Common myeloid progenitor, CD34-positive (primary cell): Measurements from ENCODE around the gene KICS2.

Experiments
- CTCF ChIA-PET: fragments of 350-600 bp; sonication (Branson Sonifier 250); formaldehyde crosslinking; loops from one replicate; lab custom pipeline; 2021; ENCODE audit warnings: antibody characterized with exemption; lab: Charles Lee
- POLR2A ChIA-PET: fragments of 350-600 bp; sonication (Branson Sonifier 250); formaldehyde crosslinking; loops from one replicate; lab custom pipeline; 2021; ENCODE audit warnings: antibody characterized with exemption; lab: Charles Lee
- DNase-seq, 3 donors: peaks; one replicate each; pipeline versions ENCODE4 v3.0.0 to v3.0.0-alpha.2; 2013
- H3K27ac ChIP-seq, 2 experiments: 1 replicate in 1 of 2; 2 replicates in 1 of 2; pipeline ENCODE4 v1.7.0; 2013; ENCODE audit warnings: inconsistent platforms in 2 of 2, low read length in 2 of 2, mild to moderate bottlenecking in 2 of 2, low read depth in 1 of 2, moderate library complexity in 1 of 2; ENCODE audit not compliant: severe bottlenecking in 2 of 2, insufficient read depth in 1 of 2, poor library complexity in 1 of 2
- H3K27me3 ChIP-seq, 5 experiments: replicated peaks in 2 of 5; 1 replicate in 3 of 5; 2 replicates in 2 of 5; pipeline versions ENCODE4 v1.6.1 to v1.7.0; 2013; ENCODE audit warnings: low read length in 4 of 5, mild to moderate bottlenecking in 2 of 5, moderate library complexity in 2 of 5, inconsistent platforms in 1 of 5; ENCODE audit not compliant: insufficient read depth in 5 of 5, control insufficient read depth in 4 of 5
- H3K36me3 ChIP-seq, 4 experiments: 1 replicate in 2 of 4; 2 replicates in 2 of 4; pipeline versions ENCODE4 v1.6.1 to v1.7.0; 2013; ENCODE audit warnings: low read length in 3 of 4, control low read depth in 1 of 4, mild to moderate bottlenecking in 1 of 4; ENCODE audit not compliant: control insufficient read depth in 4 of 4, insufficient read depth in 4 of 4
- H3K4me1 ChIP-seq, 4 experiments: 1 replicate in 3 of 4; 2 replicates in 1 of 4; pipeline versions ENCODE4 v1.6.1 to v1.7.1; 2013; ENCODE audit warnings: low read length in 3 of 4, mild to moderate bottlenecking in 3 of 4, control low read depth in 1 of 4, inconsistent platforms in 1 of 4, moderate library complexity in 1 of 4; ENCODE audit not compliant: control insufficient read depth in 4 of 4, insufficient read depth in 4 of 4; ENCODE audit errors: control extremely low read depth in 1 of 4
- H3K4me3 ChIP-seq, 7 experiments: 1 replicate in 4 of 7; 2 replicates in 3 of 7; pipeline versions ENCODE4 v1.5.1 to v1.7.0; 2013; ENCODE audit warnings: mild to moderate bottlenecking in 7 of 7, low read length in 6 of 7, moderate library complexity in 6 of 7, inconsistent platforms in 2 of 7, low read depth in 2 of 7, control low read depth in 1 of 7; ENCODE audit not compliant: insufficient read depth in 4 of 7, control insufficient read depth in 1 of 7; ENCODE audit errors: extremely low read depth in 1 of 7
- H3K9me3 ChIP-seq, 5 experiments: 1 replicate in 4 of 5; 2 replicates in 1 of 5; pipeline versions ENCODE4 v1.6.1 to v1.7.1; 2013; ENCODE audit warnings: low read length in 4 of 5, mild to moderate bottlenecking in 2 of 5, inconsistent platforms in 1 of 5, low read depth in 1 of 5, moderate library complexity in 1 of 5; ENCODE audit not compliant: control insufficient read depth in 4 of 5, insufficient read depth in 2 of 5; ENCODE audit errors: control extremely low read depth in 1 of 5
- WGBS: methylation state at CpG from one replicate; pipeline ENCODE4 v1.1.5; 2013; ENCODE audit not compliant: insufficient coverage; 5-methylcytosine and 5-hydroxymethylcytosine counted together

KICS2 gene

DNA sequence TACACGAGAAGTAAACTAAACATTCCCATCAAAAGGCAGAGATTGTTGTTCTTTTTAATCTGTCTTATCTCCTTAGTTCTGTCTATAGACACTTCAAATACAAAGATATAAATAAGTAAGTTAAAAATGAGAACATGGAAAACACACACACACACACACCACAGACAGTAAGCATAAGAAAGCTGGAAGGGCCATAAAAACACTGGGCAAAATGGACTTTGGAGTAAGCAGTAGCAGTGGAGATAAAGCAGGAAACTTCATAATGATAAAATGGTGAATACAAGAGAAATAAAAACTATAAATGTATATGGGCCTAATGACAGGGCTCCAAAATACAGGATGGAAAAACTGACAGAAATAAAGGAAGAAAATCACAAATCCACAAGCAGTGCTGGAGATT, 32.6 kb downstream of the KICS2 start:
- POLR2A ChIA-PET: no interaction called here
- CTCF ChIA-PET: no interaction called here
- Histone ChIP-seq H3K4me1 (no peaks in the 10 kb centered on the region), H3K4me3 (no peak overlapping the region), H3K36me3 (peaks cover 7 to 23% (median 15%) of the 10 kb centered on the region in 4 experiments), H3K27ac (no peak overlapping the region), H3K27me3 (no peaks in the 10 kb centered on the region), H3K9me3 (no peaks in the 10 kb centered on the region)
- no CpG with 5 or more reads among the region's 1 CpG for WGBS
- DNase-seq: no peak

DNA sequence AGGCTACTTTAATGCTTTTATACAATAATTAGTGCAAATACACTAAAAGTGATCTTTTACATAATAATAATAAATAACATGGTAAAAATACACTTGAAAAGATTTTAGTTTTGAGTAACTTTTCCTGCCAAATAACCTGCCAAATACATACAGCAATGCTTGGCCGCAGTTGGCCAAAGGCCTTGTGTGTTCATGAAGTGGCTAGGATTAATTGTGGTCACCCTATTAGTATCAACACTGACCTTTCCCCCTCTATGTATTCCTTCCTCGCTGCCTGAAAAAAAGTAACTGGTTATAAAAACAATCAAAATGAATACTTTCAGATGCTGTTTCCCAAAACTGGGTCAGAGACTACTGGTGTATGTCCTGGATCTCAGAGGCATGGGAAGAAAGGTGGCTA, 34.3 kb downstream of the KICS2 start:
- Histone ChIP-seq H3K9me3 (no peaks in the 10 kb centered on the region), H3K4me1 (no peaks in the 10 kb centered on the region), H3K4me3 (no peak overlapping the region), H3K27ac (no peak overlapping the region), H3K36me3 (peaks cover 0 to 14% (median 4%) of the 10 kb centered on the region in 4 experiments), H3K27me3 (no peaks in the 10 kb centered on the region)
- POLR2A ChIA-PET: no interaction called here
- CTCF ChIA-PET: no interaction called here
- no peak for DNase-seq
- 100% methylated on average over 1 of the region's 2 CpGs for WGBS

DNA sequence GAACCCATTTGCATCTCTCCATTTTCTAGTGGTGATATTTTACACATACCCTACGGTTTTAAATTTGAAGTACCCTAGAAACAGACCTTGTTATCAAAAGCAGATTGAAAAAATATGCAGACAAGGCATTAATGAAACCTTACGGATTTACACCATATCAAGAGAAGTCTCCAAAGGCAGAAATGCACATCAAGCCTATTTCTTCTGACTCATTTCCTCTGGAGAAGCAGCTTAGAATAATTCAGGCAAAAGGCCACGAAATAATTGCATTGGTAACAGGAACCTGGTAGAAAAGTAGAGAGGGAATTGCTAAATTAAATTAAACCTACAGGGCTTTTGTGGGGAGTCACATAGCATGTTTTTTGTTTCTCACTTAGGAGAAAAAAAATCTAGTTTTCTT, 34.7 kb downstream of the KICS2 start:
- ChIA-PET CTCF (no interaction called here), POLR2A (no interaction called here)
- peak in 2 of 3 donors; percentile 25 to 42 for DNase-seq

GRCh38 chr12:64186789-64187188, 35.3 kb downstream of the KICS2 start:
- H3K4me3 ChIP-seq: no peak overlapping the region
- no peaks in the 10 kb centered on the region for H3K4me1 ChIP-seq
- peaks cover 0 to 4% (median 0%) of the 10 kb centered on the region in 4 experiments for H3K36me3 ChIP-seq
- H3K27me3 ChIP-seq: no peaks in the 10 kb centered on the region
- POLR2A ChIA-PET: no interaction called here
- H3K27ac ChIP-seq: no peak overlapping the region
- CTCF ChIA-PET: no interaction called here
- no CpG with 5 or more reads among the region's 2 CpGs for WGBS
- DNase-seq: no peak
- H3K9me3 ChIP-seq: no peaks in the 10 kb centered on the region

More for the DNA sequence above, 34.7 kb downstream of the KICS2 start:
- Histone ChIP-seq H3K27ac (no peak overlapping the region), H3K27me3 (no peaks in the 10 kb centered on the region), H3K9me3 (no peaks in the 10 kb centered on the region), H3K36me3 (peaks cover 0 to 9% (median 2%) of the 10 kb centered on the region in 4 experiments), H3K4me3 (no peak overlapping the region), H3K4me1 (no peaks in the 10 kb centered on the region)
- WGBS: 86% methylated on average over 1 of the region's 3 CpGs

DNA sequence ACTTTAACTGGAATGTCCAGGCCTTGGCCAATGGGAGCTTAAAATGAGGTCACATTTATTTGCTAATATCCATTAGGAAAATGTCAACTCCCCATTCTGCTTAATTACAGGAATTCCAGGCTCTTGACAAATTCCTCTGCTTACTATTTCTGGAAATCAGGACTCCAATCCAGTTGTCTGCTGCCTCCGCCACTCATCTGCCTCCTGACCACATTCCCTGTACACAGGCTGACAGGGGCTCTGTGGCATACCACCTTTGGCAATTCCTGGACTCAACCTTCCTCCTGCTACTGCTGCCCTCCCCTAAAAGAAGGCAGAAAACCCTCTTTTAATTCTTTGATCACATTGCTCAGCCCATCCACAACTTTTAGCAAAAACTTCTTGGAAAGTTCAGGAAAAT, 37.9 kb downstream of the KICS2 start:
- Histone ChIP-seq H3K36me3 (no peaks in the 10 kb centered on the region), H3K4me3 (no peak overlapping the region), H3K27ac (no peak overlapping the region), H3K27me3 (no peaks in the 10 kb centered on the region), H3K9me3 (no peaks in the 10 kb centered on the region), H3K4me1 (no peaks in the 10 kb centered on the region)
- ChIA-PET POLR2A (no interaction called here), CTCF (no interaction called here)
- DNase-seq: no peak
- 100% methylated on average over 1 of the region's 1 CpG for WGBS

GRCh38 chr12:64181430-64182291, 40.4 kb downstream of the KICS2 start:
- Histone ChIP-seq H3K27ac (no peak overlapping the region), H3K9me3 (no peaks in the 10 kb centered on the region), H3K36me3 (no peaks in the 10 kb centered on the region), H3K4me3 (no peak overlapping the region), H3K27me3 (no peaks in the 10 kb centered on the region), H3K4me1 (no peaks in the 10 kb centered on the region)
- ChIA-PET CTCF (interaction anchor here (0.7 to 1.3 kb wide), 4 partner anchors 37 to 338 kb away, joined by 3 read pairs; partner anchors contain the start of gene SRGAP1), POLR2A (no interaction called here)
- WGBS: 59% methylated on average over 3 of the region's 3 CpGs
- peak in 2 of 3 donors; percentile 5 to 6 for DNase-seq

DNA sequence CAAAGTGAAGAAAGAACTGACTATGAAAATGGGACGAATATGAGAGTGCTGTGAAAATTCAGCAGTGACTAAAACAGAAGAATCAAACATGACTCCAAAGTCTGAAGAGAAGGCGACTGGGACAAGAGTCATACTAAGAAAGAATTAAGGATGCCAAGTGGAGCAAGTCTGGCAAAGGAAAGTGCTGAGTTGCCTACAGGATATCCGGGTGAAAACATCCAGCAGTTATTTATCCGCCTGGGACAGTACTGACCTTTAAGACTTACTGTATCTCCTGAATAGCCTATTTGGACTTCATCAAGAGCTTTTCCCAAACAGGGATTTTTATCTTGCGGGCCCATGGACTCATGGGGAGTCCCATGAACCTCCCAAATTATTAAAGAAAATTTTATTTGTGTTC, 41.1 kb downstream of the KICS2 start:
- 100% methylated on average over 4 of the region's 5 CpGs for WGBS
- H3K9me3 ChIP-seq: no peaks in the 10 kb centered on the region
- no peaks in the 10 kb centered on the region for H3K36me3 ChIP-seq
- CTCF ChIA-PET: interaction anchor here (0.9 kb wide), 1 partner anchor 37 kb away, joined by 3 read pairs; no protein-coding TSS in a partner anchor
- H3K4me1 ChIP-seq: no peaks in the 10 kb centered on the region
- DNase-seq: no peak
- no peak overlapping the region for H3K27ac ChIP-seq
- H3K4me3 ChIP-seq: no peak overlapping the region
- H3K27me3 ChIP-seq: no peaks in the 10 kb centered on the region
- POLR2A ChIA-PET: no interaction called here
